Skin epidermis (tissue), 12 donors: ENCODE data around the gene IL20.
"Not testable (repeated sequence)": the region's sequence is repeated elsewhere in the genome, so short reads cannot be mapped to it uniquely, and the experiment has no call there.

Source experiments
- H3K27ac ChIP-seq, 21 experiments: fragments of 200-600 bp; sonication (generic) in 11 of 21; one replicate each; pipeline ENCODE4 v1.5.0; 2020; ENCODE audit warnings: mild to moderate bottlenecking in 3 of 21, inconsistent platforms in 2 of 21, moderate library complexity in 2 of 21
- H3K4me3 ChIP-seq, 7 experiments: fragments of 200-600 bp; sonication (generic) in 2 of 7; one replicate each; pipeline ENCODE4 v1.5.0; 2020; ENCODE audit warnings: inconsistent platforms in 2 of 7, mild to moderate bottlenecking in 2 of 7, moderate library complexity in 1 of 7

Gene IL20

GRCh38 chr1:206841609-206842323 lies 23.7 kb upstream of the IL20 start:
- no peak overlapping the region for H3K27ac ChIP-seq
- no peak overlapping the region for H3K4me3 ChIP-seq

- H3K27ac ChIP-seq, result no peak overlapping the region
- no peak overlapping the region for H3K4me3 ChIP-seq
These were observed 22.6 kb upstream of the IL20 start for GRCh38 chr1:206842854-206843253.

- no peak overlapping the region for H3K27ac ChIP-seq
These were observed 21.8 kb upstream of the IL20 start for GRCh38 chr1:206843626-206844025.

GRCh38 chr1:206846487-206846886 lies 18.9 kb upstream of the IL20 start:
- no peak overlapping the region for H3K27ac ChIP-seq
- no peak overlapping the region for H3K4me3 ChIP-seq

More at GRCh38 chr1:206843626-206844025, 21.8 kb upstream of the IL20 start:
- H3K4me3 ChIP-seq, result no peak overlapping the region

- H3K27ac ChIP-seq, result peak overlapping the region in 1 of 21 experiments; percentile 26
These were observed 18.0 kb upstream of the IL20 start for GRCh38 chr1:206847337-206847834.

GRCh38 chr1:206847946-206848345 lies 17.5 kb upstream of the IL20 start:
- peak overlapping the region in 1 of 21 experiments; percentile 26 for H3K27ac ChIP-seq
- H3K4me3 ChIP-seq, result no peak overlapping the region

More at GRCh38 chr1:206847337-206847834, 18.0 kb upstream of the IL20 start:
- no peak overlapping the region for H3K4me3 ChIP-seq

- Histone ChIP-seq H3K27ac (no peak overlapping the region), H3K4me3 (no peak overlapping the region)
These were observed 15.0 kb upstream of the IL20 start for GRCh38 chr1:206850401-206850800.

GRCh38 chr1:206851341-206852010 lies 13.9 kb upstream of the IL20 start:
- Histone ChIP-seq H3K4me3 (no peak overlapping the region), H3K27ac (no peak overlapping the region)

GRCh38 chr1:206852662-206853061 lies 12.8 kb upstream of the IL20 start:
- not testable (repeated sequence) for H3K27ac ChIP-seq, H3K4me3 ChIP-seq

GRCh38 chr1:206853696-206854095 lies 11.7 kb upstream of the IL20 start:
- not testable (repeated sequence) for H3K27ac ChIP-seq, H3K4me3 ChIP-seq

- H3K4me3 ChIP-seq, result no peak overlapping the region
These were observed 10.9 kb upstream of the IL20 start for GRCh38 chr1:206854401-206855129.

GRCh38 chr1:206855859-206856258 lies 9.6 kb upstream of the IL20 start:
- Histone ChIP-seq H3K27ac (no peak overlapping the region), H3K4me3 (no peak overlapping the region)

More at GRCh38 chr1:206854401-206855129, 10.9 kb upstream of the IL20 start:
- no peak overlapping the region for H3K27ac ChIP-seq

- H3K4me3 ChIP-seq, result no peak overlapping the region
- H3K27ac ChIP-seq, result no peak overlapping the region
These were observed 8.6 kb upstream of the IL20 start for GRCh38 chr1:206856674-206857464.

- peak overlapping the region in 3 of 21 experiments; percentile 10 to 58 (median 51) for H3K27ac ChIP-seq
These were observed 6.3 kb upstream of the IL20 start for GRCh38 chr1:206859082-206859521.

GRCh38 chr1:206860165-206860564 lies 5.3 kb upstream of the IL20 start:
- H3K4me3 ChIP-seq, result no peak overlapping the region
- H3K27ac ChIP-seq, result no peak overlapping the region

More at GRCh38 chr1:206859082-206859521, 6.3 kb upstream of the IL20 start:
- H3K4me3 ChIP-seq, result no peak overlapping the region

GRCh38 chr1:206863266-206863665 lies 2.2 kb upstream of the IL20 start:
- no peak overlapping the region for H3K27ac ChIP-seq
- H3K4me3 ChIP-seq, result no peak overlapping the region

GRCh38 chr1:206866062-206866461 lies 639 bp downstream of the IL20 start:
- Histone ChIP-seq H3K4me3 (peak overlapping the region in 1 of 7 experiments; percentile 7), H3K27ac (peak overlapping the region in 6 of 21 experiments; percentile 10 to 86 (median 27))

- H3K4me3 ChIP-seq, result peak overlapping the region in 1 of 7 experiments; percentile 2
- H3K27ac ChIP-seq, result peak overlapping the region in 1 of 21 experiments; percentile 86
These were observed 1.8 kb downstream of the IL20 start for GRCh38 chr1:206867239-206867638.

- Histone ChIP-seq H3K4me3 (peak overlapping the region in 1 of 7 experiments; percentile 2), H3K27ac (no peak overlapping the region)
These were observed 2.3 kb downstream of the IL20 start for GRCh38 chr1:206867716-206868115.
